ENCODE data around the gene RPL13A.

DNA sequence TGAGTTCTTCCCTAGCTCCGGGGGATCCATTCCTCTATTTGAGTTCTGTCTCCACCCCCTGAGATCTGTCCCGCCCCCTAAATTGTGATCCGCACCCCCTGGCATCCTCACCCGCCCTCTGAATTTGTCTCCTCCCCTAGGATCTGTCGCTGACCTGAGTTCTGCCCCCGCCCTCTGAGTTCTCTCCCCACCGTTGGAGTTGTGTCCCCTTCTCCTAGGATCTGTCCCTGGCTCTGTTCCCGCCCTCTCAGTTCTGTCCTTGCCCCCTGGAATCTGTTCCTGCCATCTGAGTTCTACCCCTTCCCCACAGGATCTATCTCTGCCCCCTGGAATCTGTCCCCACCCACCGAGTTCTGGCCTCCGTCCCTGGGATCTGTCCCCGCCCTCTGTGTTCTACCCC, 45.1 kb upstream of the RPL13A start:
- TF ChIP-seq SUZ12 (IDR thresholded peaks at IDR 0.05; ENCODE audit: extremely low read depth, insufficient read depth, insufficient read length) = no peak
- no peak for TF ChIP-seq YY1 (IDR thresholded peaks at IDR 0.05; ENCODE audit: insufficient read depth, insufficient read length)
- TF ChIP-seq ZNF274 (IDR thresholded peaks at IDR 0.05; ENCODE audit: low read depth, low read length) = no peak

Data from NT2/D1 (cell line).